ENCODE data around the gene TMEM253.

The TMEM253 gene

DNA sequence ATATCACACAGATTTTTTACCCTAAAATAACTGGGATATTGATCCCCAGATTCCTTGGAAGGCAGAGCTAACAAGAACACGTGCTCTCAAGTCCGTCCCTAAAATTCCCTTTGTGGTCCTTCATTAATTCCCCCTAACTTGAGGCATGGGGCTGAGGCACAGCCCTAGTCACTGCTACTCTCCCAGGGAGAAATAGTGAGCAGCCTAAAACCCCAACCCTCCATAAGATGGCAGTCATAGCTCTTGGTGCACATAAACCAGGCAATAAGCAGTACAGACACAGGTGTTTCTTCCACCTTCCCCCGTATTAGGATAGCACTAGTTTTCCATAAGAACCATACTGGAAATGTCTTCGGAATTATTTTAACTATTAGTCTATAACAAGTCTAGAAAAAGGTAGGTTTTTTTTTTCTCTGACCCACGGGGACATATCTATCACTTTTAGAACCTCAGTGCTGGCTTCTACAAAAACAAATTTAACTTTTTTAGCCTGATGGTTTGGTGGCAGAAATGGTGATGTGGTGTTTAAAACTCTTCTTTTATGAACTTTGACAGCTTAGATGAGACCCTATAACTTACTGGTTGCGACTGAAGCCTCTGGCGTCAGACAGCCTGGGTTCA is 33.9 kb upstream of the TMEM253 start:
- TF ChIP-seq GATA2 (IDR thresholded peaks at IDR 0.05; ENCODE audit: low read depth, low read length) (no peak), GATA3 (IDR thresholded peaks at IDR 0.05; ENCODE audit: low read depth, low read length) (no peak)

DNA sequence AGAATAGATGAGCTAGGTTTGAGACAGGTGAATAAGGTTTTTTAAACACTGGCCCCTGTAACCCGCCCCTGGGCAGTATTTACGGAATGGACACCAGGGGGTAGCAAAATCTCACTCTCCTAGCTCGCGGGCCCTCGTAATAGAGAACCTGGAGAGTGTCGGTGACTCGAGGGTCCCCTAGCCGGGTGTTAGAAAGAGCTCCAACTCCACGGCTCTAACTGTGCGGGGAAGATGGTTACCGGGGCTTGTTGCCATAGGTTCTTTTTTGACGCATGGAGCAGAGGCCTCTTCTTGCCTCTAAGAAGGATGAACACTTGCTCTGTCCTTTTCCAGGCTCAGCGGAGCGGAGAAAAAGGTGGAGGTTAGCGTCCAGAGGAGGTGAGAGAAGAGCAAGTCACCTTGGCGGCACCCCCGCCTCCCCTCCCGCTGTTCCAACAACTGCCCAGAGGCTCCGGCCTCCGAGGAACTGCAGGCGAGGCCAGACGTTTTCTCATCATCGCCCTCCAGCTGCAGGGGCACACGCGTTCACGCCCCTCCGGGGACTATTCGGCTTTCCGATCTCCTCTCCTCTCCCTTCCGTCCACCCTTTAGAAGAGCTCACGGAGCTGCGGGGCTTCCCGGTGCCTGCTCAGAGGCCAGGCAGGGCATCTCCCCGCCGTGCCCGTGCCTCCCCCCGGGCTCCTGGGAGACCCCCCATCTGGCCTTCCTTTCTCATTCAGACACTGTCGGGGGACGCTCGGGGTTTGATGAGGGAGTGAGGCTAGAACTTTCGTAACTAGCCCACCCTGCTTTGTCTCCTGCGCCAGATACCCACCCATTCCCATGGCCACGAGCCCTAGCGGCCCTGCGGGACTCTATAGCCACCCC is 32.1 kb upstream of the TMEM253 start:
- TF ChIP-seq GATA2 (IDR thresholded peaks at IDR 0.05; ENCODE audit: low read depth, low read length) (no peak), GATA3 (IDR thresholded peaks at IDR 0.05; ENCODE audit: low read depth, low read length) (no peak)

DNA sequence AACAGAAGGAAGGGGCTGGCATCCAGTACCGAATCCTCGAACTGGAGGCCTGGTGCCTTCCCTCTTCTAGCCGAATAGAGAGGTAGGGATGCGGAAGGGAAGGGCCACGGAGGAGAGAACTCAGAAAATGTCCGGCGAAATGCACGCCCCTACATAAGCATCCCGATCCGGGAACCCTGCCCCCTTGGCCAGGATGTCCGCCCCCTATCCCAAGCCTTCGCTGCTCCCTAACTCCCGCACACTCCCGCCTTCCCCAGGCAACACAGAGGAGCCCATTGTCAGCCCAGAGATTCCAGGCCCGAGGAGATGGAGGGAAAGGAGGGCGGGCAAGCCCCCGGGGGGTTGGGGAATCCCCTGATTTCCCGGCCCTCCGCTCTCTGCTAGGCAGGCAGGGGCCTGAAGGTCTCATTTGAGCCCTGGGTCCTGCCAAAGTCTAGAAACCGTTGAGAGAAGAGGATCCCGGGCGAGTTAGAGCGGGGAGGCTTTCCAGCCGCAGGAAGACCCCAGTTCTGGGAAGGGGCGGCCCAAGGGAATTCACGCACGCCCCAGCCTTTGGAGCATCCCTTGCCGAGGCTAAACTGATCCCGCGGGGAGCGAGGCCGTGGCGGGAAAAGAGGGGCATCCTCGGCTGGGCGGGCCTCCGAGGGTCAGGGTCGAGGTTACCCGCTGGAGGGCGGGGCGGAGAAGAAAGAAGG is 31.3 kb upstream of the TMEM253 start:
- TF ChIP-seq GATA2 (IDR thresholded peaks at IDR 0.05; ENCODE audit: low read depth, low read length) = no peak

DNA sequence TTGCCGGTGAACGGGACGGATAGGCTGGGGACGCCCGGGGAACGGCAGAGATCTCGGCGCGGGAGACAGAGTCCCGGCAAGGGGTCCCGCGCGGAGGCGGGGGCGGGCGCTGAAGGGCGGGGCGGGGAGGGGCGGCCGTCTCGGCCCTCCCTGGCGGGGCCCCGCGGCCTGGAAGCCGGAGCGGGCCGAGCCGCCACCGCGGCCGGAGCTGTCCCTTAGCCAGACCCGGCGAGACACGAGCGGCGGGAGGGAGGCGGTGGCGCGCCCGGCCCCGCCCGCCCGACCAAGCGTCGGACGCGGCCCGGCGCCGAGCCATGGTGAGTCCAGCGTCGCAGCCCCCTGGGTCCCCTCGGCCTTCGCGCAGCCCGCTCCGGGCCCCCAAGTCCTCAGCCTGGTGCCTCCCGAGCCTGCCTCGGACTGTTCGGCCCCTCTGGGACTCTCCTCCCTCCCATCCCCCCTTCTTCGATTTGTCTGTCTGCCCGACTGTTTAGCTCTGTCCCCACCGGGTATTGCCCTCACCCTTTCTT is 30.7 kb upstream of the TMEM253 start, which contains the start of gene ARHGEF40:
Gene ARHGEF40 (plus strand): TSS at position 222 of the 527 bp plus-strand sequence. CDS start 93 bp downstream, at position 315.
- no peak for TF ChIP-seq GATA2 (IDR thresholded peaks at IDR 0.05; ENCODE audit: low read depth, low read length)
- TF ChIP-seq GATA3 (IDR thresholded peaks at IDR 0.05; ENCODE audit: low read depth, low read length) = no peak

DNA sequence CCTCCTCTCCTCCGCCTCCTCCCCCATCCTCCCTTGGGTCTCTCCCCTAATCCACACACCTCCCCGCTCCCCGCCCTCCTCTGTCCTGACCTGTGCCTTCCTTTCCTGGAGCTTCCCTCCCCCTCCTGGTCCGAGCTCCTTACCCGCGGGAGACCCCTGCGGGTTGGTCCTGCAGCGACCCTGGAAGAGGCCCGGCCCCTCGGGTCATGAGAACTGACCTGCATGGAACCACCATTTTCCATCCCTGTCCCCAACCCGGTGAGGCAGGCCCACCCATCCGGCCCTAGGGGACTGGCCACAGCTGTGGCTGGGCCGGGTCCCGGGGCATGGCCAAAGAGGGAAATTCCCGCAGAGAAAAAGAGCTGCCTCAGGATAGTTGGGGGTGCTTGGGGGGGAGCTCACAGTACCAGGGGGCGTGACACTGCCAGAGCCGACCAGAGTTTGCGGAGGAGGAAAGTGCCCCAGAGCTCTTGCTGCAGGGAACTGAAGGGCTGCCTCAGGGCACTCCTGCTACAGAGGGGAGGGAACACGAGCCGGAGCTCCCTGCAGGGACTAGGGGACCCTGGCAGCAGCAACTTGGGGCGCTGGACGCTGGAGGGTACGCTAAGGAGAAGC is 30.1 kb upstream of the TMEM253 start:
- TF ChIP-seq GATA2 (IDR thresholded peaks at IDR 0.05; ENCODE audit: low read depth, low read length) = no peak

DNA sequence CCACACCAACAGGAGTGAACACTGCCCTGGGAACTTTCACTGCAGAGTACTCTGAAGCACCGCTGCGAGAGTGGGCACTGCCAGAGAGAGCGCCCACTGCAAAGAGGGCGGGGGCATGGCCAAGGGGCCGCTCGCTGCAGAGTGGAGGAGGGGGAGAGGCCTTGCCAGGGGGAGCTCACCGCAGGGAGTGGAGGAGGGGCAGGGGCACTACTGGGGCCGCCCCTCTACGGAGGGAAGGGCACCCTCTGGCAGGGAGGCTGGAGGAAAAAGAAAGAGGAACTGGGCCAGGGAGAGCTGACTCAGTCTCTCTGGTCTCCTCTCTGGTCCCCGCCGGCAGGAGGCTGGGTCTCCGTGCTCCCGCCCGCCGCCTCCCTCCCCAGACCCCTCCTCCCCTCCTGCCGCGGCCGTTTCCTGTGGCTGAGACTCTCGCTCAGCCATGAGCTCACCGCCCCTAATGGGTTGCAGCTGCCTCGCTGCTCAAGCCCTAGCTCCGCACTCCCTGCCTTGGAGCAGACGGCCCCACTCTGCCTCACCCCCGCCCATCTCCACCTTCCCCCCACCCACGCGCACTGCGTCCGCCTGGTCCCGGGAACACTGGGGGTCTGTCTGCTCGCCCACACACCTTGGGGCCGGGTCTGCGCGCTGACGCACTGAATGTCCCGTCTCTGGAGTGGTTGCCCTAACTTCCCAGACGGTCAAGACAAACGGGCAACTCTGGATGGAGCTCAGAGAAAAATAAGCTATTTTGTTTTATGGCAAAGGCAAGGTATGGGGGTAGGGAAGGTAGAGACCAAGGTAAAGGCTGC is 29.4 kb upstream of the TMEM253 start:
- TF ChIP-seq GATA3 (IDR thresholded peaks at IDR 0.05; ENCODE audit: low read depth, low read length) = no peak

DNA sequence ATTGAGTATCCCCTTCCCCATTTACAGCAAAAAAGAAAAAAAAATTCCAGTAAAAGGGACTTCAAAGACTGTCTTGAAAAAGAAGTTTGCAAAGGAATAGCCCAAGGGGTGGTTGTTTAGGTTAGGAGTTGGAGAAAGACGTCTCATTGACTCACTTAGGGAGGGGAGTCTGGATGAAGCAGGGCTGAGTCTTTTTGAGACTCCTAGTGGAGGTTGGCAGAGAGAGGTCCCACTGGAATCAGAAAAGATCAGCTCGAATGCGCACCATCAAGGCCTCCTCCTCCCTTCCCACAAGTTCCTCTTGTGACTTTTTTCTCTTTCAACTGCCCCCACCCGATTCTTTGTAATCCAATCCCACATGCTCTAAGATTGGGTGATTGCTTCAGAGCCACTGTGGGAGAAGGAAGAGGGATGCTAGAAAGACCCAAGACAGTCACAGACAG is 28.8 kb upstream of the TMEM253 start:
- no peak for TF ChIP-seq GATA2 (IDR thresholded peaks at IDR 0.05; ENCODE audit: low read depth, low read length)
- no peak for TF ChIP-seq GATA3 (IDR thresholded peaks at IDR 0.05; ENCODE audit: low read depth, low read length)

DNA sequence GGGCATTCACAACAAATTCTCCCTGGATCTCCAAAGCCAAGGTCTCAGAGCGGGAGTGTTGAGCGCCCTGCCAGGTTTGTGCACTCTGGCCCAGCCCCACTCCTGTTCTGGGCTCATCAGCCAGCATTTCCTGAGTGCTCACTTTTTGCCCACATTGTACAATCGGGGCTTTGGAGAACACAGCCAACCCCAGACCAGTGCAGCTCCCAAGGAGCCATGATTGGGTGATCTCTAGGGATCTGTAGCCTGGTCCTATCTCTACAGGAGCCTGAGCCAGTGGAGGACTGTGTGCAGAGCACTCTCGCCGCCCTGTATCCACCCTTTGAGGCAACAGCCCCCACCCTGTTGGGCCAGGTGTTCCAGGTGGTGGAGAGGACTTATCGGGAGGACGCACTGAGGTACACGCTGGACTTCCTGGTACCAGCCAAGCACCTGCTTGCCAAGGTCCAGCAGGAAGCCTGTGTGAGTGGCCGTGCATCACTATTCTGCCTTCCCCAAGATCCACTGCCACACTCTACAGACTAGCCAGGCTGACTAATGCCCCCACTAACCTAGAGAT is 28.0 kb upstream of the TMEM253 start:
- TF ChIP-seq GATA2 (IDR thresholded peaks at IDR 0.05; ENCODE audit: low read depth, low read length) = no peak
- TF ChIP-seq GATA3 (IDR thresholded peaks at IDR 0.05; ENCODE audit: low read depth, low read length) = no peak

DNA sequence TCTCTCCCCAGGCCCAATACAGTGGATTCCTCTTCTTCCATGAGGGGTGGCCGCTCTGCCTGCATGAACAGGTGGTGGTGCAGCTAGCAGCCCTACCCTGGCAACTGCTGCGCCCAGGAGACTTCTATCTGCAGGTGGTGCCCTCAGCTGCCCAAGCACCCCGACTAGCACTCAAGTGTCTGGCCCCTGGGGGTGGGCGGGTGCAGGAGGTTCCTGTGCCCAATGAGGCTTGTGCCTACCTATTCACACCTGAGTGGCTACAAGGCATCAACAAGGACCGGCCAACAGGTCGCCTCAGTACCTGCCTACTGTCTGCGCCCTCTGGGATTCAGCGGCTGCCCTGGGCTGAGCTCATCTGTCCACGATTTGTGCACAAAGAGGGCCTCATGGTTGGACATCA is 26.9 kb upstream of the TMEM253 start:
- TF ChIP-seq GATA3 (IDR thresholded peaks at IDR 0.05; ENCODE audit: low read depth, low read length) (no peak), GATA2 (IDR thresholded peaks at IDR 0.05; ENCODE audit: low read depth, low read length) (no peak)

DNA sequence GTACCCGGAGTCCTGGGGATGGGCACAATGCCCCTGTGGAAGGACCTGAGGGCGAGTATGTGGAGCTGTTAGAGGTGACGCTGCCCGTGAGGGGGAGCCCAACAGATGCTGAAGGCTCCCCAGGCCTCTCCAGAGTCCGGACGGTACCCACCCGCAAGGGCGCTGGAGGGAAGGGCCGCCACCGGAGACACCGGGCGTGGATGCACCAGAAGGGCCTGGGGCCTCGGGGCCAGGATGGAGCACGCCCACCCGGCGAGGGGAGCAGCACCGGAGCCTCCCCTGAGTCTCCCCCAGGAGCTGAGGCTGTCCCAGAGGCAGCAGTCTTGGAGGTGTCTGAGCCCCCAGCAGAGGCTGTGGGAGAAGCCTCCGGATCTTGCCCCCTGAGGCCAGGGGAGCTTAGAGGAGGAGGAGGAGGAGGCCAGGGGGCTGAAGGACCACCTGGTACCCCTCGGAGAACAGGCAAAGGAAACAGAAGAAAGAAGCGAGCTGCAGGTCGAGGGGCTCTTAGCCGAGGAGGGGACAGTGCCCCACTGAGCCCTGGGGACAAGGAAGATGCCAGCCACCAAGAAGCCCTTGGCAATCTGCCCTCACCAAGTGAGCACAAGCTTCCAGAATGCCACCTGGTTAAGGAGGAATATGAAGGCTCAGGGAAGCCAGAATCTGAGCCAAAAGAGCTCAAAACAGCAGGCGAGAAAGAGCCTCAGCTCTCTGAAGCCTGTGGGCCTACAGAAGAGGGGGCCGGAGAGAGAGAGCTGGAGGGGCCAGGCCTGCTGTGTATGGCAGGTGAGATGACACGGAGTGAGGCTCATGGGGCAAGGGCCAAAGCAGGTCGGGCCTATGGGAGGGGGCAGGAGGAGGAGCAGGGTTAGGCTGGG is 26.2 kb upstream of the TMEM253 start:
- TF ChIP-seq GATA3 (IDR thresholded peaks at IDR 0.05; ENCODE audit: low read depth, low read length) (no peak), GATA2 (IDR thresholded peaks at IDR 0.05; ENCODE audit: low read depth, low read length) (no peak)

DNA sequence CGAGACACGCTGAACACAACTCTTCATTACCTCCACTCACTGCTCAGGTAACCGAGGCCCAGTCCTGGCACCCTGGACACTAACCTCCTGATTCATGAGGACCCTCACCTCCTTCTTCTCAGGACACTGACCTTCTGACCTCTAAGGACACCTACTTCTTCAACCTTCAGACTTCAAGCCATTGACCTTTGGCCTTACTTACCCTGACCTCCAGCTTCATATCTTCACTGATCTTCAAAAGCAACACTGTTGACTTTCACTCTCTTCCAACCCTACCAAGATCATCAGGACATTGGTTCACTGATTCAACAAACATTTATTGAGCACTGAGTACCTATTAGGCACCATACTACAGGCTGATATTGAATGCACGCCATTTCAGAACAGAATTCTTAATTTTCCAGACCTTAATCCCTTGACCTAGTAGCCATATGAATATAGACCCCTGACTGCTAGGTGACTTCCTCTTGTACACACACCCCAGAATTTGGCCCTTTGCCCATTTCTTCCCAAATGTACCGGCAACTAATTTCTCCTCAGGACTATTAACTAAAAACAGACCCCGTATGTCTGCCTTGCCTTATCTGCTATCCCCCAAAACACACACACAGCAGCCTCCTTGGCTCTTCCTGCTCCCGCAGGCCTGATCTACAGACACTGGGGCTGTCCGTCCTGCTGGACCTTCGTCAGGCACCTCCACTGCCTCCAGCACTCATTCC is 25.0 kb upstream of the TMEM253 start:
- TF ChIP-seq GATA2 (IDR thresholded peaks at IDR 0.05; ENCODE audit: low read depth, low read length) = no peak
- no peak for TF ChIP-seq GATA3 (IDR thresholded peaks at IDR 0.05; ENCODE audit: low read depth, low read length)

DNA sequence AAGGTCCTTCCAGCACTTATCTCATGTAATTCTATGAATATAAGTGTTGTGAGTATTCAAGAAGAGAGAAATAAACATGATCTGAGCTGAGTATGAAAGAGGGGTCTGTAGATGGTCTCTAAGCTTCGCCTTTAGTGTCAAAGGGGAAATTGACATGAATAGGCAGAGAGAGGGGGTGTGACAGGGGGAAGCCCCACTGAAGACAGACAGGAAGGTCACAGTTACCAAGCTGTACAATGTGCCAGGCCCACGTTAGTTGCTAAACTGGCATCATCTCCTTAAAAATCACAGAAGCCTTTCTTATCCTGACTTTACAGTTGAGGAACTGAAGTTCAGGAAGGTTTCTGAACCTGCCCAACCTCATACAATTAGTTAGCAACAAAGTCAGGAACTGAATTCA is 23.2 kb upstream of the TMEM253 start:
- TF ChIP-seq GATA2 (IDR thresholded peaks at IDR 0.05; ENCODE audit: low read depth, low read length) = no peak
- TF ChIP-seq GATA3 (IDR thresholded peaks at IDR 0.05; ENCODE audit: low read depth, low read length) = no peak
